Mesodermal cell (in vitro differentiated cells): ENCODE data around the gene TRPM2.

Experiments used
- H3K27ac ChIP-seq: 2 replicates; pipeline ENCODE4 v1.7.0; 2013; ENCODE audit warnings: mild to moderate bottlenecking, low read depth, low read length, moderate library complexity; ENCODE audit not compliant: severe bottlenecking
- H3K36me3 ChIP-seq: 2 replicates; pipeline ENCODE4 v1.7.1; 2013; ENCODE audit warnings: mild to moderate bottlenecking, low read length, moderate library complexity; ENCODE audit not compliant: control insufficient read depth, insufficient read depth
- H3K4me1 ChIP-seq: one replicate; pipeline ENCODE4 v1.7.1; 2013; ENCODE audit warnings: mild to moderate bottlenecking, low read length; ENCODE audit not compliant: insufficient read depth, control insufficient read depth, poor library complexity, severe bottlenecking
- H3K4me3 ChIP-seq: 2 replicates; pipeline ENCODE4 v1.7.0; 2013; ENCODE audit warnings: low read length, control low read depth, mild to moderate bottlenecking; ENCODE audit not compliant: insufficient read depth, poor library complexity, severe bottlenecking; ENCODE audit errors: extremely low read depth
- H3K9me3 ChIP-seq: 2 replicates; pipeline ENCODE4 v1.7.1; 2013; ENCODE audit warnings: mild to moderate bottlenecking, low read length, moderate library complexity; ENCODE audit not compliant: control insufficient read depth
- WGBS, 2 experiments: methylation state at CpG; one replicate each; pipeline ENCODE4 v1.1.5; 2013; ENCODE audit warnings: missing lambda C conversion rate in 2 of 2; ENCODE audit not compliant: insufficient coverage in 2 of 2; 5-methylcytosine and 5-hydroxymethylcytosine counted together

TRPM2 gene

GRCh38 chr21:44349847-44350772 is 3.3 kb upstream of the TRPM2 start:
- Histone ChIP-seq H3K36me3 (no peaks in the 10 kb centered on the region), H3K27ac (no peak overlapping the region), H3K4me1 (no peaks in the 10 kb centered on the region), H3K9me3 (no peaks in the 10 kb centered on the region), H3K4me3 (no peak overlapping the region)
- WGBS, 2 experiments, result 94 to 96% methylated on average over 81 to 106 of the region's 113 CpGs

GRCh38 chr21:44350773-44351481 is 2.5 kb upstream of the TRPM2 start:
- WGBS, 2 experiments, result 94 to 95% methylated on average over 30 to 38 of the region's 42 CpGs

GRCh38 chr21:44351535-44352252 is 1.7 kb upstream of the TRPM2 start:
- Histone ChIP-seq H3K36me3 (no peaks in the 10 kb centered on the region), H3K27ac (no peak overlapping the region), H3K4me3 (no peak overlapping the region), H3K4me1 (no peaks in the 10 kb centered on the region), H3K9me3 (no peaks in the 10 kb centered on the region)
- WGBS, 2 experiments, result 90 to 92% methylated on average over 15 to 18 of the region's 18 CpGs

More at GRCh38 chr21:44350773-44351481, 2.5 kb upstream of the TRPM2 start:
- no peak overlapping the region for H3K27ac ChIP-seq
- H3K9me3 ChIP-seq, result no peaks in the 10 kb centered on the region
- no peak overlapping the region for H3K4me3 ChIP-seq
- no peaks in the 10 kb centered on the region for H3K4me1 ChIP-seq
- H3K36me3 ChIP-seq, result no peaks in the 10 kb centered on the region

- no peak overlapping the region for H3K27ac ChIP-seq
- WGBS, 2 experiments, result 93 to 95% methylated on average over 9 to 17 of the region's 17 CpGs
These were observed 1.1 kb upstream of the TRPM2 start for GRCh38 chr21:44352253-44352860.

GRCh38 chr21:44354001-44354405 is 582 bp downstream of the TRPM2 start:
- H3K4me1 ChIP-seq, result no peaks in the 10 kb centered on the region
- H3K9me3 ChIP-seq, result no peaks in the 10 kb centered on the region
- no peaks in the 10 kb centered on the region for H3K36me3 ChIP-seq
- H3K27ac ChIP-seq, result no peak overlapping the region
- WGBS, 2 experiments, result 92 to 93% methylated on average over 6 to 7 of the region's 8 CpGs
- no peak overlapping the region for H3K4me3 ChIP-seq

More at GRCh38 chr21:44352253-44352860, 1.1 kb upstream of the TRPM2 start:
- Histone ChIP-seq H3K9me3 (no peaks in the 10 kb centered on the region), H3K36me3 (no peaks in the 10 kb centered on the region), H3K4me3 (no peak overlapping the region), H3K4me1 (no peaks in the 10 kb centered on the region)

- Histone ChIP-seq H3K4me3 (no peak overlapping the region), H3K36me3 (no peaks in the 10 kb centered on the region), H3K9me3 (no peaks in the 10 kb centered on the region), H3K27ac (no peak overlapping the region), H3K4me1 (no peaks in the 10 kb centered on the region)
- 90 to 94% methylated on average over 14 to 24 of the region's 24 CpGs for WGBS, 2 experiments
These were observed 1.7 kb downstream of the TRPM2 start for GRCh38 chr21:44354775-44355771.

GRCh38 chr21:44356160-44356559 is 2.7 kb downstream of the TRPM2 start:
- Histone ChIP-seq H3K27ac (no peak overlapping the region), H3K4me3 (no peak overlapping the region), H3K9me3 (no peaks in the 10 kb centered on the region), H3K36me3 (no peaks in the 10 kb centered on the region), H3K4me1 (no peaks in the 10 kb centered on the region)
- 90 to 94% methylated on average over 10 to 11 of the region's 11 CpGs for WGBS, 2 experiments

GRCh38 chr21:44356636-44357035 is 3.2 kb downstream of the TRPM2 start:
- H3K27ac ChIP-seq, result no peak overlapping the region
- H3K4me1 ChIP-seq, result no peaks in the 10 kb centered on the region
- 90 to 100% methylated on average over 4 to 5 of the region's 6 CpGs for WGBS, 2 experiments
- H3K4me3 ChIP-seq, result no peak overlapping the region
- H3K9me3 ChIP-seq, result no peaks in the 10 kb centered on the region
- no peaks in the 10 kb centered on the region for H3K36me3 ChIP-seq

GRCh38 chr21:44357064-44357837 is 3.8 kb downstream of the TRPM2 start:
- no peaks in the 10 kb centered on the region for H3K4me1 ChIP-seq
- no peaks in the 10 kb centered on the region for H3K9me3 ChIP-seq
- H3K36me3 ChIP-seq, result no peaks in the 10 kb centered on the region
- no peak overlapping the region for H3K4me3 ChIP-seq
- WGBS, 2 experiments, result 89 to 92% methylated on average over 17 to 21 of the region's 21 CpGs
- no peak overlapping the region for H3K27ac ChIP-seq
